AG09309 (cell line): ENCODE results near the gene YKT6.

ENCODE experiments used
- DNase-seq: peaks from one replicate; pipeline ENCODE4 v3.0.0-alpha.2; 2010; ENCODE audit warnings: low read depth
- H3K4me3 ChIP-seq: 2 replicates; pipeline ENCODE4 v1.5.1; 2011; ENCODE audit warnings: mild to moderate bottlenecking, low read depth, low read length, moderate library complexity; ENCODE audit not compliant: control insufficient read depth
- CTCF ChIP-seq: IDR thresholded peaks from 2 replicates; pipeline ENCODE4 v1.5.1; 2011; ENCODE audit warnings: mild to moderate bottlenecking, low read depth, low read length, inconsistent platforms; ENCODE audit not compliant: insufficient read depth, control insufficient read depth; ENCODE audit errors: missing control alignments

YKT6 gene

GRCh38 chr7:44226396-44226753 lies 25.6 kb downstream of the YKT6 start:
- DNase-seq = no peak
- no peak for TF ChIP-seq CTCF
- H3K4me3 ChIP-seq = no peak overlapping the region

DNA sequence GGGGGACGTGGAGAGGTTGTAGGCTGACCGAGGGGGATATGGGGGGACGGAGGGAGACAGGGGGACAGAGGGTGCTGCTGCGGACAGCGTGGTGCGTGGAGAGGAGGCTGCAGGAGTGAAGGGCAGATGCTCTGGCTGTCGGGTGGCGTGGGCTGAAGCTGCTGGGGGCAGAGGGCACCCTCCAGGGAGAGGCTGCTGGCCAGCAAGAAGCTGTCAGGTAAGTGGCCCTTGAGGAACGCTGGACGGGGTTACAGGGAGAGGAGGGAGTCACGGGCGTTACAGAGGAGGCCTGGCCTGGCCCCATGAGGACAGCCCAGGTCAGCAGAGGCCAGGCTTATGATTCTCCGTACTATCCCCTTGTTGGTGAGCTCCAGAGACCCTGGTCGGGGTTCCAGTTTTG lies 27.1 kb downstream of the YKT6 start:
- no peak overlapping the region for H3K4me3 ChIP-seq
- no peak for TF ChIP-seq CTCF
- no peak for DNase-seq

- TF ChIP-seq CTCF = no peak
- no peak for DNase-seq
- H3K4me3 ChIP-seq = no peak overlapping the region
Observed at GRCh38 chr7:44228571-44229350, 28.0 kb downstream of the YKT6 start.

DNA sequence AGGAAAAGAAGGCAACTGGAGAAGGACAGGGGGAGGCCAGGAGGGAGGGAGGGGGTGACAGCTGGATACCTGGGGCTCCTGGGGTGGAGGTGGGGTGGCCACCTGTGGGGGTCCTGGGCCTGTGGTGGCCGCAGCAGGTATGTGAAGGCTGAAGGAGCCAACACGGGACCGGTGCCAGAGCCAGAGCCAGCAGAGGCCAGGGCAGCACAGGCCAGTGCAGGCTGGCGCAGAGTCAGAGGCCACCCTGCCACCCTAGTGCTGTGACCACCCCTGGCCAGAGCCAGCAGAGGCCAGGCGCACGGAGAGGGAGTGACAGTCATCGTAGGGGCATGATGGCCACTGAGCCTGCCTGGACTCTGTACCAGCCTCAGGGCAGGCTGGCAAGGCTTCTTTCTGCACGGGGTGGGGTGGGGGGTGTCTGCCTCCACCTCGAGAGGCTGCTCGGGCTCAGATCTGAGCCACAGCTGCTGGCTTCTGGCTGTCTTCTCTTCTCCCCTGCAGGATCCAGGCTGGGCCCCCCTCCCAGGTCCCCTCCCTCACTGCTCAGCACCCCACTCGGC lies 28.8 kb downstream of the YKT6 start:
- H3K4me3 ChIP-seq = no peak overlapping the region
- DNase-seq = no peak
- no peak for TF ChIP-seq CTCF

- DNase-seq = no peak
- no peak overlapping the region for H3K4me3 ChIP-seq
- TF ChIP-seq CTCF = no peak
Observed at GRCh38 chr7:44230286-44230685, 29.5 kb downstream of the YKT6 start.

DNA sequence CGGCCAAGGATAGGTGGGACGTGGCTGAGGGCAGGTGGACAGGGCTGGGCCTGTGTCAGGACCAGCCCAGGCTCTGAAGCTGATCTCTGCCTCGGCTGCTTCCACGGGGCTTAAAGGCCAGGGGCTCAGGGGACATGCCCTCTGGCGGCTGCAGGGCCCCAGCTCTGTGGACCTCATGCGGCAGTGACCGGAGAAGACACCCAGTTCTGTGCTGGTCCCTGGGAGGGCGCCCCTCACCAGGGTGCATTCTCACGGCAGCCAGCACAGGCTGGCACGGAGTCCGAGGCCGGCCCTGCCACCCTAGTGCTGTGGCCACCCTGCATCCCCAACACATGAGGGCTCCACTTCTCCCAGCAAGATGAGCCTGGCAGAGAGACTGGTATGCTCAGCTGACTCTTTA lies 30.3 kb downstream of the YKT6 start:
- no peak for DNase-seq
- no peak for TF ChIP-seq CTCF
- no peak overlapping the region for H3K4me3 ChIP-seq
